Natural killer cell (primary cell): Measurements from ENCODE around the gene CSMD2. TPM values are rescaled to one million over a fixed set of nuclear protein-coding genes. Genes with fewer than 3 reads are reported as not detected.

Experiments
- ATAC-seq, 3 donors: fragments of 150-1000 bp in 2 of 3; fragments of 200-7000 bp in 1 of 3; cut with Tn5 transposase; 1 replicate in 1 of 3; 2 replicates in 2 of 3; pipeline ENCODE4 v1.10.0; 2021; ENCODE audit warnings: mild to moderate bottlenecking in 2 of 3, moderate library complexity in 2 of 3
- DNase-seq, 2 donors: peaks; one replicate each; pipeline versions ENCODE4 v3.0.0 to v3.0.0-alpha.2; 2013 to 2021; ENCODE audit warnings: mixed read lengths in 1 of 2
- H3K27ac ChIP-seq: one replicate; pipeline ENCODE4 v1.5.1; 2013; ENCODE audit warnings: mild to moderate bottlenecking, low read length
- H3K27me3 ChIP-seq: one replicate; pipeline ENCODE4 v1.6.1; 2013; ENCODE audit warnings: low read length; ENCODE audit not compliant: control insufficient read depth, insufficient read depth
- H3K36me3 ChIP-seq: one replicate; pipeline ENCODE4 v1.6.1; 2013; ENCODE audit warnings: low read length; ENCODE audit not compliant: control insufficient read depth, insufficient read depth
- H3K4me1 ChIP-seq: one replicate; pipeline ENCODE4 v1.6.1; 2013; ENCODE audit warnings: low read length; ENCODE audit not compliant: control insufficient read depth, insufficient read depth
- H3K4me3 ChIP-seq: one replicate; pipeline ENCODE4 v1.5.1; 2013; ENCODE audit warnings: low read length
- H3K9me3 ChIP-seq: one replicate; pipeline ENCODE4 v1.6.1; 2013; ENCODE audit warnings: low read length; ENCODE audit not compliant: control insufficient read depth, insufficient read depth
- H3K27ac Mint-ChIP-seq, 2 donors: one replicate each; pipeline ENCODE4 v1.8.0; 2022; ENCODE audit warnings: mild to moderate bottlenecking in 2 of 2, mixed read lengths in 2 of 2, moderate library complexity in 1 of 2
- H3K27me3 Mint-ChIP-seq, 2 donors: one replicate each; pipeline ENCODE4 v1.8.0; 2022; ENCODE audit warnings: low read depth in 2 of 2, mixed read lengths in 2 of 2
- H3K36me3 Mint-ChIP-seq: one replicate; pipeline ENCODE4 v1.8.0; 2022; ENCODE audit warnings: mixed read lengths
- H3K4me1 Mint-ChIP-seq, 2 donors: one replicate each; pipeline ENCODE4 v1.8.0; 2022; ENCODE audit warnings: mixed read lengths in 2 of 2
- H3K4me3 Mint-ChIP-seq: one replicate; pipeline ENCODE4 v1.8.0; 2022; ENCODE audit warnings: mild to moderate bottlenecking, moderate library complexity, mixed read lengths
- H3K9me3 Mint-ChIP-seq, 2 donors: one replicate each; pipeline ENCODE4 v1.8.0; 2022; ENCODE audit warnings: mixed read lengths in 2 of 2
- WGBS: methylation state at CpG from one replicate; pipeline ENCODE4 v1.1.7; 2013; ENCODE audit warnings: missing lambda C conversion rate; ENCODE audit not compliant: insufficient coverage; 5-methylcytosine and 5-hydroxymethylcytosine counted together
- intact Hi-C: fragments of 100-400 bp; cut with micrococcal nuclease; formaldehyde crosslinking; loops from one replicate; pipeline ENCODE4 v1.14.2; 2022
- total RNA-seq, 4 donors: library from RNA; stranded (reverse); fragments of 120-200 nt in 1 of 4; gene quantifications; one replicate each; pipeline versions ENCODE4 v1.2.3 to v1.2.4, GENCODE V29; 2013 to 2022
- TF ChIP-seq, protein P1 (sequence below): fragments of 200-600 bp; IDR thresholded peaks from one replicate; pipeline ENCODE4 v1.8.0; 2022; ENCODE audit warnings: antibody characterized with exemption

Gene CSMD2
- total RNA-seq, 3 donors from 2014 or later (not counting 1 experiment from before 2014, with no cell fraction given) = not detected

DNA sequence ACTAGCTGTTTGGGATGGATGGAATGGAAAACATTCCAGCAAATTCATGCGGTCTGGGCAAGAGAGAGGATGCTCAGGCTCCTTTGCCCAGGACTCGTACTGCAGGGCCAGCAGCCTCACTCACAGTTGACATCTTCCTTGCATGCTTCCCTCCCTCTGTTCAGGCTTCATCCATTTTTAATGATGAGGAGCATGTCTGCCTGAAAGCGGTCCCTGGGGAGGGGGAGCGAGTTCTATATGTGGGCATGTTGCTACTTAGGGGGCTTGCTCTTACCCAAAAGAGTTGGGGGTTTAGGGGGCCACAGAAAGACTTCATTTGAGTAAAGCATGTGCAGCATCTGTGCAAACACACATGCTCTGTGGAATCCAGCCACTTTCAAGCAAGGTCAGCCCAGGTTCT, 203.0 kb downstream of the CSMD2 start:
- ATAC-seq (no peak), DNase-seq (no peak)
- H3K9me3 ChIP-seq = no peaks in the 10 kb centered on the region
- Mint-ChIP-seq H3K4me1 (no peaks in the 10 kb centered on the region), H3K4me3 (no peak overlapping the region), H3K27me3 (peaks cover 8 to 9% of the 10 kb centered on the region in 2 donors), H3K9me3 (no peaks in the 10 kb centered on the region), H3K27ac (no peak overlapping the region), H3K36me3 (no peaks in the 10 kb centered on the region)
- 79% methylated on average over 4 of the region's 4 CpGs for WGBS
- no peaks in the 10 kb centered on the region for H3K27me3 ChIP-seq
- H3K36me3 ChIP-seq = no peaks in the 10 kb centered on the region
- TF ChIP-seq, protein P1, sequence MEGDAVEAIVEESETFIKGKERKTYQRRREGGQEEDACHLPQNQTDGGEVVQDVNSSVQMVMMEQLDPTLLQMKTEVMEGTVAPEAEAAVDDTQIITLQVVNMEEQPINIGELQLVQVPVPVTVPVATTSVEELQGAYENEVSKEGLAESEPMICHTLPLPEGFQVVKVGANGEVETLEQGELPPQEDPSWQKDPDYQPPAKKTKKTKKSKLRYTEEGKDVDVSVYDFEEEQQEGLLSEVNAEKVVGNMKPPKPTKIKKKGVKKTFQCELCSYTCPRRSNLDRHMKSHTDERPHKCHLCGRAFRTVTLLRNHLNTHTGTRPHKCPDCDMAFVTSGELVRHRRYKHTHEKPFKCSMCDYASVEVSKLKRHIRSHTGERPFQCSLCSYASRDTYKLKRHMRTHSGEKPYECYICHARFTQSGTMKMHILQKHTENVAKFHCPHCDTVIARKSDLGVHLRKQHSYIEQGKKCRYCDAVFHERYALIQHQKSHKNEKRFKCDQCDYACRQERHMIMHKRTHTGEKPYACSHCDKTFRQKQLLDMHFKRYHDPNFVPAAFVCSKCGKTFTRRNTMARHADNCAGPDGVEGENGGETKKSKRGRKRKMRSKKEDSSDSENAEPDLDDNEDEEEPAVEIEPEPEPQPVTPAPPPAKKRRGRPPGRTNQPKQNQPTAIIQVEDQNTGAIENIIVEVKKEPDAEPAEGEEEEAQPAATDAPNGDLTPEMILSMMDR = no peak
- H3K4me1 ChIP-seq = no peaks in the 10 kb centered on the region
- H3K4me3 ChIP-seq = no peak overlapping the region
- intact Hi-C loops = no loop called here
- no peak overlapping the region for H3K27ac ChIP-seq

DNA sequence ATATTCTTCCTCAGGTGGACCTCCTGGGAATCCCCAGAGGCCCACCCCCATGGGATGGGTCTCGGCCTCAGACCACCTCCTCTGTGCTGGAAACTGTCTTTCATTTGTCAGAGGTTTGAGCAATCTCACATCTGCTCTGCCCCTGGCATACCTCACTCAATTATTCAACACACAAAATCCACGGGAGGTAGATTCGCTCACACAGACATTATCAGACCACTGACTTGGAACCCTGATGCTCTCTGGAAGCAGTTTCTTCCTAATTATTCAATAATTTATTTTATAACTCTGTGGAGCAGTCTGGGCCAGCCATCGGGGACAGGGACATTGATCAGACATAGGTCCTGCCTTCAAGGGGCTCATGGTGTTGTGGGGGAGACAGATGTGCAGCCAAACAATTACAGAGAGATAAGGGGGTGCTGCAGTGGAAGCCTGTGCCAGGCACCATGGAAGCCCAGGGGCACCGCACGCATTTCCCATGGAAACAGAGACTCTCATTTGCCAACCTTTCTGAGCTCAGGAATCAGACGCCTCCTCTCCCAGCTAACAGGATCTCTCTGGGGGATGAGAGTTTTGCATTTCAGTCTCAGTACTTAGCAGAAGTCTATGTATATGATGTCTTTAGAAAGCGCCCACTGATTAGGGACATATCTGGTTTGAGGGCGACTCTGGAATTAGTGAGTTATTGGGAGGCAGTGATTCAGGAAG, 204.7 kb downstream of the CSMD2 start:
- TF ChIP-seq, protein P1 = no peak
- Histone ChIP-seq H3K4me3 (no peak overlapping the region), H3K27me3 (no peaks in the 10 kb centered on the region), H3K9me3 (no peaks in the 10 kb centered on the region), H3K4me1 (no peaks in the 10 kb centered on the region), H3K36me3 (no peaks in the 10 kb centered on the region), H3K27ac (no peak overlapping the region)
- no peak overlapping the region for H3K4me3 Mint-ChIP-seq
- no peak for DNase-seq
- intact Hi-C loops = no loop called here
- 85% methylated on average over 9 of the region's 9 CpGs for WGBS
- H3K27ac Mint-ChIP-seq = no peak overlapping the region
- H3K36me3 Mint-ChIP-seq = no peaks in the 10 kb centered on the region
- H3K9me3 Mint-ChIP-seq = no peaks in the 10 kb centered on the region
- peaks cover 8 to 13% of the 10 kb centered on the region in 2 donors for H3K27me3 Mint-ChIP-seq
- ATAC-seq = no peak
- no peaks in the 10 kb centered on the region for H3K4me1 Mint-ChIP-seq

DNA sequence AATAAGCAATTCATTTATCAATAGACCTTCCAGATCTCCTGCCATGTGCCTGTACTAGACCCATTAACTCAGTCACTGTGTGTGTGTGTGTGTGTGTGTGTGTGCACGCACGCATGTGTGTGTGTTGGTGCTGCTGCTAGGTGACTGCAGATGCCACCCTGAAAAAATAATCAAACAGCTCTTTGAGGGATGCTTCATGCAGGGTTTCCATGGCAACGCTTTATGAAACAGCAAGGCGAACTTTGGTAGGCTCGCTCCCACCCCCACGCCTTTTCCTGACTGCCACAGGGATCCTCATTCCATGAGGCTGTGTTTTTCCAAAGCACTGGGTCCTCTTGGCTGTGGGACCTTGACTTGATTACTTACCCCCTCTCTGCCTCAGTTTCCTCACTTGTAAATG, 207.2 kb downstream of the CSMD2 start:
- TF ChIP-seq, protein P1 = no peak
- Mint-ChIP-seq H3K9me3 (no peaks in the 10 kb centered on the region), H3K27ac (no peak overlapping the region), H3K4me3 (no peak overlapping the region), H3K36me3 (no peaks in the 10 kb centered on the region), H3K27me3 (peaks cover 6 to 13% of the 10 kb centered on the region in 2 donors), H3K4me1 (no peaks in the 10 kb centered on the region)
- ATAC-seq (no peak), DNase-seq (no peak)
- H3K4me3 ChIP-seq = no peak overlapping the region
- no peaks in the 10 kb centered on the region for H3K4me1 ChIP-seq
- no peak overlapping the region for H3K27ac ChIP-seq
- WGBS = 91% methylated on average over 6 of the region's 6 CpGs
- H3K9me3 ChIP-seq = no peaks in the 10 kb centered on the region
- intact Hi-C loops = no loop called here
- no peaks in the 10 kb centered on the region for H3K36me3 ChIP-seq
- no peaks in the 10 kb centered on the region for H3K27me3 ChIP-seq

DNA sequence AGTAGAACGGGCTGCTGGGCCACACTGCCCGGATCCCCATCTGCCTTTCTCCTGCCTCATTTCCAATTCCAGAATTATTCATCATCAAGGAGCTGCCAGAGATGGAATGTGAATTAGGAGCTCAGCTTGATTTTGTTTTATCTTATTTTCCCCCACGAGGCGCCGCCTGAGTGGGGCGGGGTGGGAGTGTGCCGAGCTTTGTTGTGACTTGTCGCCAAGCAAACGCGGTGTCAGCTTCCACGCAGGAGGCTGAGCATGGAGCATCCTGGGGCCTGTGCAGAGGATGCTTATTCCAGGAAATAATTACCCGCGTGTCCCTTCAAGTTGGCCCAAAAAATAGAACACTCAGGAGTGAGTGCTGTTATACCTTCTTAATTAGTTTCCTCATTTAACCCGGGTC, 209.9 kb downstream of the CSMD2 start:
- no peak for ATAC-seq
- no peaks in the 10 kb centered on the region for H3K4me1 ChIP-seq
- no peak for DNase-seq
- H3K27ac Mint-ChIP-seq = no peak overlapping the region
- no peak overlapping the region for H3K4me3 Mint-ChIP-seq
- no peaks in the 10 kb centered on the region for H3K9me3 Mint-ChIP-seq
- no peak overlapping the region for H3K27ac ChIP-seq
- WGBS = 93% methylated on average over 12 of the region's 14 CpGs
- H3K27me3 Mint-ChIP-seq = peaks cover 6 to 7% of the 10 kb centered on the region in 2 donors
- TF ChIP-seq, protein P1 = no peak
- intact Hi-C loops = no loop called here
- H3K4me3 ChIP-seq = no peak overlapping the region
- H3K36me3 Mint-ChIP-seq = no peaks in the 10 kb centered on the region
- no peaks in the 10 kb centered on the region for H3K4me1 Mint-ChIP-seq
- no peaks in the 10 kb centered on the region for H3K36me3 ChIP-seq
- no peaks in the 10 kb centered on the region for H3K27me3 ChIP-seq
- H3K9me3 ChIP-seq = no peaks in the 10 kb centered on the region
